Heart right ventricle (tissue), 16 donors: ENCODE measurements around the gene CELA3B. TPM values are rescaled to one million over a fixed set of nuclear protein-coding genes. Genes with fewer than 3 reads are reported as not detected.
A peak's percentile ranks its signal among the peaks of the same experiment; 100 is the strongest.
"Not testable (repeated sequence)": the region's sequence is repeated elsewhere in the genome, so short reads cannot be mapped to it uniquely, and the experiment has no call there.

ENCODE experiments used
- ATAC-seq, 8 donors: fragments of 200-7000 bp; cut with Tn5 transposase; one replicate each; pipeline ENCODE4 v1.9.1; 2020; ENCODE audit warnings: mild to moderate bottlenecking in 8 of 8, moderate library complexity in 8 of 8, moderate number of reproducible peaks in 1 of 8
- DNase-seq, 2 donors: peaks; one replicate each; pipeline ENCODE4 v3.0.0-alpha.2; 2020
- H3K27ac ChIP-seq, 10 donors: fragments of 200-600 bp; sonication (generic) in 2 of 10; one replicate each; pipeline versions ENCODE4 v1.5.0 to v1.8.0; 2020 to 2022; ENCODE audit warnings: mild to moderate bottlenecking in 3 of 10
- H3K27me3 ChIP-seq, 7 donors: fragments of 200-600 bp; one replicate each; pipeline ENCODE4 v1.8.0; 2021 to 2022; ENCODE audit warnings: mild to moderate bottlenecking in 2 of 7
- H3K36me3 ChIP-seq, 9 donors: fragments of 200-600 bp; sonication (generic) in 1 of 9; one replicate each; pipeline versions ENCODE4 v1.5.0 to v1.8.0; 2020 to 2022; ENCODE audit warnings: mild to moderate bottlenecking in 2 of 9
- H3K4me1 ChIP-seq, 9 donors: fragments of 200-600 bp; sonication (generic) in 1 of 9; one replicate each; pipeline versions ENCODE4 v1.5.0 to v1.8.0; 2020 to 2022; ENCODE audit warnings: mild to moderate bottlenecking in 4 of 9
- H3K4me3 ChIP-seq, 10 donors: fragments of 200-600 bp; sonication (generic) in 2 of 10; one replicate each; pipeline versions ENCODE4 v1.5.0 to v1.8.0; 2020 to 2022; ENCODE audit warnings: mild to moderate bottlenecking in 7 of 10, moderate library complexity in 2 of 10
- H3K9me3 ChIP-seq, 11 donors: fragments of 200-600 bp in 10 of 11; sonication (generic) in 2 of 11; one replicate each; pipeline versions ENCODE4 v1.5.0 to v1.8.0; 2013 to 2022; ENCODE audit warnings: mild to moderate bottlenecking in 2 of 11, control low read depth in 1 of 11, moderate library complexity in 1 of 11
- CTCF ChIP-seq, 9 donors: fragments of 200-600 bp; sonication (generic) in 2 of 9; IDR thresholded peaks; one replicate each; pipeline versions ENCODE4 v1.5.0 to v1.8.0; 2021 to 2022; ENCODE audit warnings: antibody characterized with exemption in 9 of 9, mild to moderate bottlenecking in 5 of 9, moderate library complexity in 1 of 9
- WGBS, 2 donors: extraction: QIAGEN DNeasy Blood & Tissue Kit; methylation state at CpG; one replicate each; pipeline ENCODE4 v1.1.7; 2013; ENCODE audit warnings: inconsistent platforms in 1 of 2; 5-methylcytosine and 5-hydroxymethylcytosine counted together
- intact Hi-C, 10 donors: fragments of 100-400 bp; cut with DNase I; formaldehyde crosslinking; loops; one replicate each; pipeline versions ENCODE4 v1.11.1 to v1.14.2; 2022
- polyA plus RNA-seq, 2 donors: library from polyadenylated mRNA; stranded (reverse); fragments of 200-250 nt; gene quantifications; one replicate each; pipeline ENCODE4 v1.2.3, GENCODE V29; 2013
- total RNA-seq, 10 donors: library from RNA; stranded (reverse); fragmentation: NEBNext Ultra II Directional in 3 of 10; extraction: Animal tissue kit (Norgen Biotek cat#: 25700) in 3 of 10; gene quantifications; one replicate each; pipeline versions ENCODE4 v1.2.1 to v1.2.4, GENCODE V29; 2021 to 2023
- donor health status: Arrhythmogenic right ventricular cardiomyopathy.
- donor health status: ischemic (EF 13 %, LVEDD 7.1; RV severe dilation, severe dysfunction).
- donor health status: healthy with polysubstance abuse.
- donor health status: DM: no; HTN: yes; CAD: no.
- donor health status: DM: no; HTN: no; CAD: no.
- donor health status: ischemic (EF 25% LVEDD 6.9; RV normal size, moderate dysfunction).
- donor health status: ischemic (EF 25% LVEDD 5.7; RV mildly dilated, moderate dysfunction).
- donor health status: healthy.
- donor health status: DM: yes; HTN: yes; CAD: no.
- donor health status: Ischemic cardiomyopathy.
- donor health status: ischemic (EF 35%, LVEDD 5.7; RV mildly dilated, moderate dysfunction).
- donor health status: nonischemic (EF 11% LVEDD 7.7; RV severe dilation, severe dysfunction).
- donor health status: DM: yes; HTN: yes; CAD: no.
- donor health status: PGD.
- donor health status: ischemic (EF 29% LVEDD 5.4; RV normal size, mild dysfunction).
- donor health status: nonischemic (EF 23%, LVEDD 6.1; RV moderate dilation, normal function).

CELA3B gene
- total and polyA plus RNA-seq, 12 donors, result 0.13 to 2.5 (median 1.3) TPM; not detected in 4

- intact Hi-C loops, H3K27me3 ChIP-seq: not testable (repeated sequence)
- 66 to 69% methylated on average over 17 to 20 of the region's 21 CpGs for WGBS, 2 donors
Measured at GRCh38 chr1:21980515-21981220, 3.8 kb downstream of the CELA3B start.

GRCh38 chr1:21981253-21981652 is 4.4 kb downstream of the CELA3B start:
- H3K9me3 ChIP-seq, H3K36me3 ChIP-seq, intact Hi-C loops, H3K27me3 ChIP-seq, ATAC-seq, H3K27ac ChIP-seq, H3K4me3 ChIP-seq, DNase-seq, H3K4me1 ChIP-seq: not testable (repeated sequence)
- 79 to 84% methylated on average over 2 to 4 of the region's 4 CpGs for WGBS, 2 donors

More at GRCh38 chr1:21980515-21981220, 3.8 kb downstream of the CELA3B start:
- not testable (repeated sequence) for H3K4me1 ChIP-seq, H3K36me3 ChIP-seq, DNase-seq, H3K9me3 ChIP-seq, H3K27ac ChIP-seq, H3K4me3 ChIP-seq
- peak in 3 of 9 donors; percentile 11 to 44 (median 24) for TF ChIP-seq CTCF (IDR thresholded peaks at IDR 0.05)
- peak; percentile 29 to 80 (median 55) for ATAC-seq

- 79 to 88% methylated on average over 6 of the region's 6 CpGs for WGBS, 2 donors
- H3K4me3 ChIP-seq, H3K9me3 ChIP-seq, intact Hi-C loops, H3K27ac ChIP-seq, DNase-seq, H3K27me3 ChIP-seq, ATAC-seq, H3K4me1 ChIP-seq, H3K36me3 ChIP-seq: not testable (repeated sequence)
Measured at GRCh38 chr1:21982122-21982521, 5.3 kb downstream of the CELA3B start.

- intact Hi-C loops, H3K36me3 ChIP-seq, ATAC-seq, H3K9me3 ChIP-seq, H3K27ac ChIP-seq, H3K4me3 ChIP-seq, DNase-seq, H3K4me1 ChIP-seq, H3K27me3 ChIP-seq: not testable (repeated sequence)
- WGBS, 2 donors, result 56 to 65% methylated on average over 4 to 5 of the region's 15 CpGs
Measured at GRCh38 chr1:21983539-21983938, 6.7 kb downstream of the CELA3B start.

- intact Hi-C loops, H3K4me3 ChIP-seq, H3K4me1 ChIP-seq, H3K27me3 ChIP-seq, H3K36me3 ChIP-seq, ATAC-seq, DNase-seq, H3K27ac ChIP-seq, H3K9me3 ChIP-seq: not testable (repeated sequence)
- 0 to 83% methylated on average over 1 to 4 of the region's 5 CpGs for WGBS, 2 donors
Measured at GRCh38 chr1:21985893-21986292, 9.1 kb downstream of the CELA3B start.

GRCh38 chr1:21986386-21986785 is 9.6 kb downstream of the CELA3B start:
- H3K27ac ChIP-seq, H3K9me3 ChIP-seq, H3K36me3 ChIP-seq, ATAC-seq, H3K27me3 ChIP-seq, intact Hi-C loops, H3K4me1 ChIP-seq, DNase-seq, H3K4me3 ChIP-seq: not testable (repeated sequence)
- 80 to 85% methylated on average over 10 of the region's 12 CpGs for WGBS, 2 donors

DNA sequence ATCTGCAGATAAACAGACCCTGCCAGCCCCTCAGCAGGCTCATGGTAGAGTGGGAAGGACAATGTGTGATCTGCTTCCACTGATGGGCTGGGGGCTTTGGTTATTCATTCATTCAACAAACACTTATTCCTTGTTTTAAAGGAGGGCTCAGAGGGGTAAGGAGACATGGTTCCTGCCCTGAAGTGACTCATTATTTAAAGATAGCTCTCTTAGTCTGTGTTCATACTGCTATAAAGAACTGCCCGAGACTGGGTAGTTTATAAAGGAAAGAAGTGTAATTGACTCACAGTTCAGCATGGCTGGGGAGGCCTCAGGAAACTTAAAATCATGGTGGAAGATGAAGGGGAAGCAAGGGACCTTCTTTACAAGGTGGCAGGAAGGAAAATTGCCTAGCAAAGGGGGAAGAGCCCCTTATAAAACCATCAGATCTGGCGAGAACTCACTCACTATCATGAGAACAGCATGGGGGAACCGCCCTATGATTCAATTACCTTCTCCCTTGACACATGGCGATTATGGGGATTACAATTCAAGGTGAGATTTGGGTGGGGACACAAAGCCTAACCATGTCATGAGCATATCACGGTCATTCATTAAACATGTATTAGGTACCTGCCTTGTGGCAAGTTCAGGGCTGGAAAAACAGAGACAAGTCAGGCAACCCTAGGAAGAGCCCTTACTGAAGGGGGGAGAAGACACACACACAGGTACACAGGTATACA is 13.0 kb downstream of the CELA3B start:
- H3K9me3 ChIP-seq, intact Hi-C loops, H3K27me3 ChIP-seq, H3K4me3 ChIP-seq, H3K4me1 ChIP-seq, H3K27ac ChIP-seq, DNase-seq, ATAC-seq, H3K36me3 ChIP-seq: not testable (repeated sequence)
- 55 to 71% methylated on average over 2 of the region's 5 CpGs for WGBS, 2 donors

DNA sequence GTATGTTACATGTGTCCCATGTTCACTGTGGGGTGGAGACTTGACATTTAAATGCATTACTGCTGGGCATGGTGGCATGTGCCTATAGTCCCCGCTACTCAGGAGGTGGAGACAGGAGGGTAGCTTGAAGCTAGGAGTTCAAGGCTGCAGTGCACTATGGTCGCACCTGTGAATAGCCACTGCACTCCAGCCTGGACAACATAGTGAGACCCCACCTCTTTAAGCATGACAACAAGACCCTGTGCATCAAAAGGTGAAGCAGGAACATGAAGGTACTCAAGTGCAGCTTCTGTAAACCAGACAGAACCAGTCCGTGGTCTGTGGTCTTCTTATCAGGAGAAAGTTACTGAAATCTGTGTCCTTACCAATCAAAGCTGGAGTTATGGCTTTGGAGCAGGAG is 15.4 kb downstream of the CELA3B start:
- H3K9me3 ChIP-seq, H3K27ac ChIP-seq, DNase-seq, H3K4me1 ChIP-seq, H3K36me3 ChIP-seq, intact Hi-C loops, H3K4me3 ChIP-seq, ATAC-seq, H3K27me3 ChIP-seq: not testable (repeated sequence)
- WGBS, 2 donors, result 86 to 93% methylated on average over 3 of the region's 3 CpGs

GRCh38 chr1:21994716-21995115 is 17.9 kb downstream of the CELA3B start:
- H3K4me3 ChIP-seq, ATAC-seq, DNase-seq, H3K27ac ChIP-seq, H3K27me3 ChIP-seq, H3K9me3 ChIP-seq, H3K36me3 ChIP-seq, intact Hi-C loops, H3K4me1 ChIP-seq: not testable (repeated sequence)
- 89 to 93% methylated on average over 8 of the region's 8 CpGs for WGBS, 2 donors

- DNase-seq, H3K27me3 ChIP-seq, H3K27ac ChIP-seq, H3K4me1 ChIP-seq, intact Hi-C loops, ATAC-seq, H3K36me3 ChIP-seq, H3K4me3 ChIP-seq, H3K9me3 ChIP-seq: not testable (repeated sequence)
- WGBS, 2 donors, result 82 to 84% methylated on average over 3 of the region's 3 CpGs
Measured at GRCh38 chr1:21996663-21996970, 19.8 kb downstream of the CELA3B start.
